DMS79 treated with DMSO at 0.1 percent for 48 hours (cell line): Measurements from ENCODE around the gene RARG.

Experiments used
- DNase-seq: peaks from one replicate; lab custom pipeline; 2025; lab: John Stamatoyannopoulos, UW

The RARG gene

GRCh38 chr12:53223389-53224060 lies 8.5 kb downstream of the RARG start:
- DNase-seq: no peak

GRCh38 chr12:53222806-53223261 lies 9.2 kb downstream of the RARG start:
- DNase-seq: no peak

GRCh38 chr12:53222170-53222721 lies 9.8 kb downstream of the RARG start:
- no peak for DNase-seq

- DNase-seq: peak; percentile 44
Observed at GRCh38 chr12:53221203-53222080, 10.6 kb downstream of the RARG start.

GRCh38 chr12:53220694-53221202 lies 11.3 kb downstream of the RARG start:
- peak; percentile 58 for DNase-seq

- DNase-seq: peak; percentile 26
Observed at GRCh38 chr12:53219956-53220693, 11.9 kb downstream of the RARG start.

GRCh38 chr12:53219292-53219955 lies 12.6 kb downstream of the RARG start:
- no peak for DNase-seq

- DNase-seq: no peak
Observed at GRCh38 chr12:53218551-53219291, 13.3 kb downstream of the RARG start.

GRCh38 chr12:53217931-53218307 lies 14.1 kb downstream of the RARG start:
- DNase-seq: no peak

- DNase-seq: no peak
Observed at GRCh38 chr12:53217051-53217930, 14.7 kb downstream of the RARG start.

GRCh38 chr12:53215497-53215896 lies 16.5 kb downstream of the RARG start:
- no peak for DNase-seq

GRCh38 chr12:53214687-53215455 lies 17.1 kb downstream of the RARG start:
- DNase-seq: no peak

GRCh38 chr12:53214221-53214620 lies 17.8 kb downstream of the RARG start:
- no peak for DNase-seq

GRCh38 chr12:53213348-53213747 lies 18.7 kb downstream of the RARG start:
- peak; percentile 21 for DNase-seq

GRCh38 chr12:53212931-53213330 lies 19.1 kb downstream of the RARG start:
- DNase-seq: no peak

GRCh38 chr12:53211476-53212381 lies 20.3 kb downstream of the RARG start:
- DNase-seq: no peak

GRCh38 chr12:53210843-53211242 lies 21.2 kb downstream of the RARG start:
- no peak for DNase-seq
